Mesenchymal stem cell (in vitro differentiated cells and primary cell): ENCODE results near the gene GABRA6.

Experiments
- DNase-seq: peaks from one replicate; pipeline ENCODE4 v3.0.0-alpha.2; 2013
- H2AFZ ChIP-seq: one replicate; pipeline ENCODE4 v1.6.1; 2013; ENCODE audit warnings: low read depth, mild to moderate bottlenecking, control low read depth, inconsistent platforms, low read length, moderate library complexity
- H2AK5ac ChIP-seq: 2 replicates; pipeline ENCODE4 v1.6.1; 2013; ENCODE audit warnings: low read length, moderate library complexity, mild to moderate bottlenecking, inconsistent platforms; ENCODE audit not compliant: severe bottlenecking
- H2BK120ac ChIP-seq: one replicate; pipeline ENCODE4 v1.6.1; 2013; ENCODE audit warnings: low read depth, mild to moderate bottlenecking, inconsistent platforms, low read length, moderate library complexity
- H2BK12ac ChIP-seq, 2 experiments: one replicate each; pipeline ENCODE4 v1.6.1; 2013; ENCODE audit warnings: inconsistent platforms in 2 of 2, low read length in 2 of 2, mild to moderate bottlenecking in 2 of 2, moderate library complexity in 2 of 2, control low read depth in 1 of 2
- H2BK15ac ChIP-seq: one replicate; pipeline ENCODE4 v1.6.1; 2013; ENCODE audit warnings: mild to moderate bottlenecking, low read depth, inconsistent platforms; ENCODE audit not compliant: poor library complexity, severe bottlenecking
- H2BK5ac ChIP-seq: 2 replicates; pipeline ENCODE4 v1.6.1; 2013; ENCODE audit warnings: low read depth, mild to moderate bottlenecking, low read length, control low read depth, inconsistent platforms; ENCODE audit not compliant: poor library complexity, severe bottlenecking
- H3K14ac ChIP-seq, 2 experiments: one replicate each; pipeline ENCODE4 v1.6.1; 2013; ENCODE audit warnings: inconsistent platforms in 2 of 2, low read length in 2 of 2, control low read depth in 1 of 2, mild to moderate bottlenecking in 1 of 2, moderate library complexity in 1 of 2
- H3K18ac ChIP-seq, 2 experiments: one replicate each; pipeline ENCODE4 v1.6.1; 2013; ENCODE audit warnings: inconsistent platforms in 2 of 2, low read length in 2 of 2, control low read depth in 1 of 2, low read depth in 1 of 2, mild to moderate bottlenecking in 1 of 2
- H3K23ac ChIP-seq, 2 experiments: one replicate each; pipeline ENCODE4 v1.6.1; 2013; ENCODE audit warnings: inconsistent platforms in 2 of 2, low read length in 2 of 2, mild to moderate bottlenecking in 2 of 2, moderate library complexity in 2 of 2, control low read depth in 1 of 2
- H3K27ac ChIP-seq: 2 replicates; pipeline ENCODE4 v1.5.1; 2013; ENCODE audit warnings: mild to moderate bottlenecking, moderate library complexity, low read length, control low read depth, inconsistent platforms; ENCODE audit not compliant: poor library complexity, severe bottlenecking
- H3K27me3 ChIP-seq, 2 experiments: 2 replicates each; pipeline versions ENCODE4 v1.6.1 to v1.7.0; 2013; ENCODE audit warnings: low read length in 2 of 2, mild to moderate bottlenecking in 2 of 2, moderate library complexity in 2 of 2, control low read depth in 1 of 2, inconsistent platforms in 1 of 2; ENCODE audit not compliant: control insufficient read depth in 1 of 2, insufficient read depth in 1 of 2
- H3K36me3 ChIP-seq, 2 experiments: 2 replicates each; pipeline versions ENCODE4 v1.6.1 to v1.7.0; 2013; ENCODE audit warnings: low read length in 2 of 2, control low read depth in 1 of 2, inconsistent platforms in 1 of 2, low read depth in 1 of 2, mild to moderate bottlenecking in 1 of 2; ENCODE audit not compliant: insufficient read depth in 2 of 2, control insufficient read depth in 1 of 2
- H3K4ac ChIP-seq, 2 experiments: one replicate each; pipeline ENCODE4 v1.6.1; 2013; ENCODE audit warnings: inconsistent platforms in 2 of 2, low read length in 2 of 2, mild to moderate bottlenecking in 2 of 2, moderate library complexity in 2 of 2, control low read depth in 1 of 2, low read depth in 1 of 2
- H3K4me1 ChIP-seq: 2 replicates; pipeline ENCODE4 v1.6.1; 2013; ENCODE audit warnings: low read depth, low read length, control low read depth; ENCODE audit not compliant: control insufficient read depth, insufficient read depth
- H3K4me2 ChIP-seq: 2 replicates; pipeline ENCODE4 v1.6.1; 2013; ENCODE audit warnings: low read length, mild to moderate bottlenecking, inconsistent platforms; ENCODE audit not compliant: poor library complexity, severe bottlenecking
- H3K4me3 ChIP-seq, 2 experiments: 2 replicates each; pipeline versions ENCODE4 v1.5.1 to v1.7.0; 2013; ENCODE audit warnings: low read length in 2 of 2, mild to moderate bottlenecking in 2 of 2, control low read depth in 1 of 2, low read depth in 1 of 2; ENCODE audit not compliant: insufficient read depth in 1 of 2
- H3K79me1 ChIP-seq: replicated peaks from 2 replicates; pipeline ENCODE4 v1.6.1; 2013; ENCODE audit warnings: mild to moderate bottlenecking, control low read depth, low read length, inconsistent platforms; ENCODE audit not compliant: poor library complexity, severe bottlenecking
- H3K9ac ChIP-seq: 2 replicates; pipeline ENCODE4 v1.7.0; 2013; ENCODE audit warnings: mild to moderate bottlenecking, low read length, moderate library complexity
- H3K9me3 ChIP-seq: 2 replicates; pipeline ENCODE4 v1.7.0; 2013; ENCODE audit warnings: mild to moderate bottlenecking, low read length; ENCODE audit not compliant: control insufficient read depth
- H4K8ac ChIP-seq: one replicate; pipeline ENCODE4 v1.6.1; 2013; ENCODE audit warnings: inconsistent platforms, mild to moderate bottlenecking, low read length, moderate library complexity
- H4K91ac ChIP-seq: one replicate; pipeline ENCODE4 v1.6.1; 2013; ENCODE audit warnings: mild to moderate bottlenecking, low read length, inconsistent platforms
- WGBS: methylation state at CpG from one replicate; pipeline ENCODE4 v1.1.7; 2013; ENCODE audit warnings: mixed read lengths; 5-methylcytosine and 5-hydroxymethylcytosine counted together

The GABRA6 gene

GRCh38 chr5:161709239-161709638 is 23.7 kb downstream of the GABRA6 start:
- no CpG with 5 or more reads among the region's 5 CpGs for WGBS
- Histone ChIP-seq H2AFZ (no peak overlapping the region), H3K27ac (no peak overlapping the region), H3K4me2 (no peak overlapping the region), H3K36me3 (no peaks in the 10 kb centered on the region), H3K4me1 (no peaks in the 10 kb centered on the region), H3K4me3 (no peak overlapping the region), H2BK120ac (no peak overlapping the region), H3K9ac (no peak overlapping the region), H3K23ac (no peak overlapping the region), H3K18ac (no peak overlapping the region), H4K91ac (no peak overlapping the region), H3K9me3 (peaks cover 7% of the 10 kb centered on the region), H2BK5ac (no peak overlapping the region), H3K14ac (no peak overlapping the region), H3K27me3 (no peaks in the 10 kb centered on the region), H2BK12ac (no peak overlapping the region), H2AK5ac (no peak overlapping the region), H3K79me1 (no peaks in the 10 kb centered on the region), H2BK15ac (no peak overlapping the region), H3K4ac (no peak overlapping the region), H4K8ac (no peak overlapping the region)
- no peak for DNase-seq

- no peak overlapping the region for H2AFZ ChIP-seq
- no peak overlapping the region for H2AK5ac ChIP-seq
- no peak overlapping the region for H4K91ac ChIP-seq
- peaks cover 7% of the 10 kb centered on the region for H3K9me3 ChIP-seq
- H2BK15ac ChIP-seq, result no peak overlapping the region
- H2BK12ac ChIP-seq, result no peak overlapping the region
- no peak for DNase-seq
- no peak overlapping the region for H3K4ac ChIP-seq
- H3K14ac ChIP-seq, result no peak overlapping the region
- no peak overlapping the region for H3K27ac ChIP-seq
- no peak overlapping the region for H4K8ac ChIP-seq
- no peak overlapping the region for H3K4me3 ChIP-seq
- H3K9ac ChIP-seq, result no peak overlapping the region
- no peaks in the 10 kb centered on the region for H3K36me3 ChIP-seq
- H3K4me2 ChIP-seq, result no peak overlapping the region
- no peak overlapping the region for H3K23ac ChIP-seq
- H3K27me3 ChIP-seq, result no peaks in the 10 kb centered on the region
- no peak overlapping the region for H2BK120ac ChIP-seq
- no peak overlapping the region for H2BK5ac ChIP-seq
- H3K18ac ChIP-seq, result no peak overlapping the region
- WGBS, result no CpG with 5 or more reads among the region's 2 CpGs
- no peaks in the 10 kb centered on the region for H3K79me1 ChIP-seq
- H3K4me1 ChIP-seq, result no peaks in the 10 kb centered on the region
Observed at GRCh38 chr5:161713042-161713441, 27.5 kb downstream of the GABRA6 start.

- Histone ChIP-seq H3K4me3 (no peak overlapping the region), H2AK5ac (no peak overlapping the region), H2BK15ac (no peak overlapping the region), H3K4me1 (no peaks in the 10 kb centered on the region), H3K23ac (no peak overlapping the region), H2BK5ac (no peak overlapping the region), H3K36me3 (no peaks in the 10 kb centered on the region), H3K18ac (no peak overlapping the region), H4K8ac (no peak overlapping the region), H3K9ac (no peak overlapping the region), H3K79me1 (no peaks in the 10 kb centered on the region), H2AFZ (no peak overlapping the region), H3K14ac (no peak overlapping the region), H3K27ac (no peak overlapping the region), H2BK120ac (no peak overlapping the region), H4K91ac (no peak overlapping the region), H3K9me3 (no peaks in the 10 kb centered on the region), H2BK12ac (no peak overlapping the region), H3K4me2 (no peak overlapping the region), H3K27me3 (no peaks in the 10 kb centered on the region), H3K4ac (no peak overlapping the region)
- no peak for DNase-seq
- WGBS, result no CpG with 5 or more reads among the region's 1 CpG
Observed at GRCh38 chr5:161719157-161719556, 33.6 kb downstream of the GABRA6 start.

- no peak overlapping the region for H2AK5ac ChIP-seq
- no peak overlapping the region for H2BK15ac ChIP-seq
- H3K4me3 ChIP-seq, result no peak overlapping the region
- H3K4me2 ChIP-seq, result no peak overlapping the region
- no peak overlapping the region for H2BK12ac ChIP-seq
- H3K4ac ChIP-seq, result no peak overlapping the region
- H3K27me3 ChIP-seq, result no peaks in the 10 kb centered on the region
- H2BK120ac ChIP-seq, result no peak overlapping the region
- H3K9ac ChIP-seq, result no peak overlapping the region
- H3K14ac ChIP-seq, result no peak overlapping the region
- DNase-seq, result no peak
- no peak overlapping the region for H3K27ac ChIP-seq
- H3K4me1 ChIP-seq, result no peaks in the 10 kb centered on the region
- no peak overlapping the region for H3K18ac ChIP-seq
- no peak overlapping the region for H2BK5ac ChIP-seq
- no peaks in the 10 kb centered on the region for H3K36me3 ChIP-seq
- H4K8ac ChIP-seq, result no peak overlapping the region
- H3K9me3 ChIP-seq, result no peaks in the 10 kb centered on the region
- H2AFZ ChIP-seq, result no peak overlapping the region
- no peak overlapping the region for H4K91ac ChIP-seq
- no peak overlapping the region for H3K23ac ChIP-seq
- no peaks in the 10 kb centered on the region for H3K79me1 ChIP-seq
Observed at GRCh38 chr5:161720460-161720859, 34.9 kb downstream of the GABRA6 start.
